Prostate gland (tissue), 2 donors: ENCODE measurements around the gene ADARB1. TPM values are rescaled to one million over a fixed set of nuclear protein-coding genes. Genes with fewer than 3 reads are reported as not detected.

Experiments used
- DNase-seq: peaks from one replicate; pipeline ENCODE4 v3.0.0-alpha.2; 2019; ENCODE audit warnings: low spot score
- H3K27ac ChIP-seq, 2 donors: fragments of 200-600 bp; sonication (generic); 2 replicates each; pipeline ENCODE4 v1.5.1; 2017 to 2019
- H3K27me3 ChIP-seq: fragments of 200-600 bp; sonication (generic); replicated peaks from 2 replicates; pipeline ENCODE4 v1.5.1; 2019; ENCODE audit not compliant: insufficient read depth
- H3K36me3 ChIP-seq, 2 donors: fragments of 200-600 bp; sonication (generic); 1 replicate in 1 of 2; 2 replicates in 1 of 2; pipeline versions ENCODE4 v1.5.1 to v1.8.1; 2017 to 2019
- H3K4me1 ChIP-seq: fragments of 200-600 bp; sonication (generic); replicated peaks from 2 replicates; pipeline ENCODE4 v1.5.1; 2019
- H3K4me3 ChIP-seq, 2 donors: fragments of 200-600 bp; sonication (generic); 2 replicates each; pipeline ENCODE4 v1.5.1; 2017 to 2019
- H3K9me3 ChIP-seq: fragments of 200-600 bp; sonication (generic); 2 replicates; pipeline ENCODE4 v1.5.1; 2017
- POLR2A ChIP-seq: fragments of 450-650 bp; IDR thresholded peaks from one replicate; pipeline ENCODE4 v1.6.1; 2016; ENCODE audit warnings: antibody characterized with exemption, mild to moderate bottlenecking
- POLR2AphosphoS5 ChIP-seq: sonication (generic); formaldehyde crosslinking; IDR thresholded peaks from one replicate; pipeline ENCODE4 v1.6.1; 2017; ENCODE audit warnings: antibody characterized with exemption
- WGBS: methylation state at CpG from one replicate; pipeline ENCODE4 v1.1.5; 2018; 5-methylcytosine and 5-hydroxymethylcytosine counted together
- intact Hi-C: fragments of 100-400 bp; cut with DNase I; formaldehyde crosslinking; loops from one replicate; pipeline ENCODE4 v1.14.2; 2022
- total RNA-seq, 2 donors: library from RNA; depleted of rRNA; stranded (reverse); fragments of >200 nt; gene quantifications; one replicate each; pipeline ENCODE4 v1.1.0, GENCODE V29; 2016
- TF ChIP-seq, protein P1 (sequence below), 4 experiments: fragments of 200-600 bp in 2 of 4; fragments of 450-650 bp in 2 of 4; sonication (generic) in 2 of 4; IDR thresholded peaks; 1 replicate in 3 of 4; 2 replicates in 1 of 4; pipeline ENCODE4 v1.5.1; 2016 to 2019; ENCODE audit warnings: antibody characterized with exemption in 4 of 4, mild to moderate bottlenecking in 2 of 4, moderate library complexity in 2 of 4

ADARB1 gene
- total RNA-seq, 2 donors from 2014 or later = 21.0 to 30.9 TPM

GRCh38 chr21:45204395-45204794 lies 130.0 kb downstream of the ADARB1 start:
- intact Hi-C loops = loop anchor here (10.0 kb wide), 1 partner anchor 60 kb away; no protein-coding TSS in a partner anchor
- Histone ChIP-seq H3K27me3 (no peaks in the 10 kb centered on the region), H3K4me3 (no peak overlapping the region), H3K4me1 (no peaks in the 10 kb centered on the region), H3K36me3 (no peaks in the 10 kb centered on the region), H3K9me3 (no peaks in the 10 kb centered on the region), H3K27ac (no peak overlapping the region)
- TF ChIP-seq POLR2AphosphoS5 = no peak
- TF ChIP-seq, protein P1, sequence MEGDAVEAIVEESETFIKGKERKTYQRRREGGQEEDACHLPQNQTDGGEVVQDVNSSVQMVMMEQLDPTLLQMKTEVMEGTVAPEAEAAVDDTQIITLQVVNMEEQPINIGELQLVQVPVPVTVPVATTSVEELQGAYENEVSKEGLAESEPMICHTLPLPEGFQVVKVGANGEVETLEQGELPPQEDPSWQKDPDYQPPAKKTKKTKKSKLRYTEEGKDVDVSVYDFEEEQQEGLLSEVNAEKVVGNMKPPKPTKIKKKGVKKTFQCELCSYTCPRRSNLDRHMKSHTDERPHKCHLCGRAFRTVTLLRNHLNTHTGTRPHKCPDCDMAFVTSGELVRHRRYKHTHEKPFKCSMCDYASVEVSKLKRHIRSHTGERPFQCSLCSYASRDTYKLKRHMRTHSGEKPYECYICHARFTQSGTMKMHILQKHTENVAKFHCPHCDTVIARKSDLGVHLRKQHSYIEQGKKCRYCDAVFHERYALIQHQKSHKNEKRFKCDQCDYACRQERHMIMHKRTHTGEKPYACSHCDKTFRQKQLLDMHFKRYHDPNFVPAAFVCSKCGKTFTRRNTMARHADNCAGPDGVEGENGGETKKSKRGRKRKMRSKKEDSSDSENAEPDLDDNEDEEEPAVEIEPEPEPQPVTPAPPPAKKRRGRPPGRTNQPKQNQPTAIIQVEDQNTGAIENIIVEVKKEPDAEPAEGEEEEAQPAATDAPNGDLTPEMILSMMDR (IDR thresholded peaks at IDR 0.05) = no peak
- no peak for DNase-seq
- 90% methylated on average over 11 of the region's 11 CpGs for WGBS

- H3K9me3 ChIP-seq = no peaks in the 10 kb centered on the region
- no peak for DNase-seq
- TF ChIP-seq POLR2AphosphoS5 (no peak), POLR2A (no peak)
- TF ChIP-seq, protein P1 (IDR thresholded peaks at IDR 0.05) = no peak
- H3K4me1 ChIP-seq = no peaks in the 10 kb centered on the region
- H3K36me3 ChIP-seq = no peaks in the 10 kb centered on the region
- H3K27me3 ChIP-seq = no peaks in the 10 kb centered on the region
- 91% methylated on average over 9 of the region's 9 CpGs for WGBS
- H3K27ac ChIP-seq = no peak overlapping the region
- intact Hi-C loops = loop anchor here (10.0 kb wide), 1 partner anchor 63 kb away; no protein-coding TSS in a partner anchor
- no peak overlapping the region for H3K4me3 ChIP-seq
Measured at GRCh38 chr21:45207839-45208626, 133.7 kb downstream of the ADARB1 start.

- H3K4me3 ChIP-seq = no peak overlapping the region
- H3K27ac ChIP-seq = no peak overlapping the region
- intact Hi-C loops = loop anchor here (10.0 kb wide), 1 partner anchor 64 kb away; no protein-coding TSS in a partner anchor
- H3K4me1 ChIP-seq = no peaks in the 10 kb centered on the region
- no peaks in the 10 kb centered on the region for H3K27me3 ChIP-seq
- no peak for DNase-seq
- WGBS = 75% methylated on average over 6 of the region's 6 CpGs
- TF ChIP-seq, protein P1 (IDR thresholded peaks at IDR 0.05) = no peak
- TF ChIP-seq POLR2AphosphoS5 = no peak
- no peak for TF ChIP-seq POLR2A
- H3K9me3 ChIP-seq = no peaks in the 10 kb centered on the region
- no peaks in the 10 kb centered on the region for H3K36me3 ChIP-seq
Measured at GRCh38 chr21:45208627-45208951, 134.2 kb downstream of the ADARB1 start.

- no peak for DNase-seq
- H3K9me3 ChIP-seq = no peaks in the 10 kb centered on the region
- no peaks in the 10 kb centered on the region for H3K4me1 ChIP-seq
- WGBS = 80% methylated on average over 3 of the region's 3 CpGs
- no peaks in the 10 kb centered on the region for H3K27me3 ChIP-seq
- H3K4me3 ChIP-seq = no peak overlapping the region
- TF ChIP-seq POLR2A (no peak), POLR2AphosphoS5 (no peak)
- TF ChIP-seq, protein P1 (IDR thresholded peaks at IDR 0.05) = no peak
- intact Hi-C loops = loop anchor here (10.0 kb wide), 1 partner anchor 64 kb away; no protein-coding TSS in a partner anchor
- no peaks in the 10 kb centered on the region for H3K36me3 ChIP-seq
- H3K27ac ChIP-seq = no peak overlapping the region
Measured at GRCh38 chr21:45209046-45209445, 134.7 kb downstream of the ADARB1 start.
